Activated CD8-positive, alpha-beta memory T cell treated with anti-CD3 and anti-CD28 coated beads for 24 hours (primary cell): ENCODE data around the gene PHC1.

Experiments used
- DNase-seq: peaks from one replicate; pipeline ENCODE4 v3.0.0-alpha.2; 2020

The PHC1 gene

DNA sequence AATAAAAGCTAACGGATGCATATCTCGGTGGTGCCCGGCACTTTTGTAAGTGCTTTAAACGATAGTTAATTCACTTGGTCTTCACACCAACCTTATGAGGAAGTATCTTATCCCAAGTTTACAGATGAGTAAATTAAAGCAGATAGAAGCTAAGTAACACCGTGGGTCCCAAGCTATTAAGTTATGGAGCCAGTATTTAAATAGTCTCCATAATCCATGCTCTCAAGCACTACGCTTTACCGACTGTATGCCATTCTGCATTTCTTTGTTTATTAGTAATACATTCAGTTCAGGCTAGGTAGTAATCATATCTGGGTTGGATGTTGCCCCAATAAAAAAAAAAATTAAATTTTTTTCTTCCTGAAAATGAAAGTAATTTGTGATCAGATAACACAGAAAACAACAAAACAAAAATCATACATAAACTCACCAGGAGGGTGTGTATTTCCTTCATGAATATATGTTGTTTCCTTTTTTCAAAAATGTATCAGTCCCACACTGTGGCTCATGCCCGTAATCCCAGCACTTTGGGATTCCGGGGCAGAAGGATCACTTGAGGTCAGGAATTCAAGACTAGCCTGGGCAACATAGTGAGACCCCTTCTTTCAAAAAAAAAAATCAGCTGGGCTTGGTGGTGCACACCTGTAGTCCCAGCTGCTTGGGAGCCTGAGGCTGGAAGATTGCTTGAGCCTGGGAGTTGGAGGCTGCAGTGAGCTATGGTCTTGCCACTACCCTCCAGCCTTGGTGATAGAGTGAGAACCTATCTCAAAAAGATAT, 36.6 kb downstream of the PHC1 start:
- DNase-seq = no peak

DNA sequence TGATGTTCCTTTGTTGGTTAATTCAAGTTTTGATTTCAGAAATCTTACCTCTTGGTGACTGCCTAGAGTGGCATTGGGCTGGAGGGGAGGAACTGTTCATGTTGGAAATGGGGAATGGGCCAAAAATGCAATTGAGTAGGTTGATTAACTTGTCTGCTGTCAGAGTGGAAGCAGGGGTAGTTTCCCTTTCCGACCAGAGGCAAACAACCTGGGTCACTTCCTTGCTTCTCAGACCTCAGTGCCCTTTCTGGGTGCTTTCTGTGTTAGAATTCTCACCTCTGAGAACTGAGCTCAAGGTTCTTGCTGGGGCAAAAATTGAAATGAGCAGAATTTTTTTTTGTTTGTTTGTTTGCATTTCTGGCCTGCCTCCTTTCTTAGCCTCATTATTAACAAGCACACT, 37.4 kb downstream of the PHC1 start:
- DNase-seq = no peak

DNA sequence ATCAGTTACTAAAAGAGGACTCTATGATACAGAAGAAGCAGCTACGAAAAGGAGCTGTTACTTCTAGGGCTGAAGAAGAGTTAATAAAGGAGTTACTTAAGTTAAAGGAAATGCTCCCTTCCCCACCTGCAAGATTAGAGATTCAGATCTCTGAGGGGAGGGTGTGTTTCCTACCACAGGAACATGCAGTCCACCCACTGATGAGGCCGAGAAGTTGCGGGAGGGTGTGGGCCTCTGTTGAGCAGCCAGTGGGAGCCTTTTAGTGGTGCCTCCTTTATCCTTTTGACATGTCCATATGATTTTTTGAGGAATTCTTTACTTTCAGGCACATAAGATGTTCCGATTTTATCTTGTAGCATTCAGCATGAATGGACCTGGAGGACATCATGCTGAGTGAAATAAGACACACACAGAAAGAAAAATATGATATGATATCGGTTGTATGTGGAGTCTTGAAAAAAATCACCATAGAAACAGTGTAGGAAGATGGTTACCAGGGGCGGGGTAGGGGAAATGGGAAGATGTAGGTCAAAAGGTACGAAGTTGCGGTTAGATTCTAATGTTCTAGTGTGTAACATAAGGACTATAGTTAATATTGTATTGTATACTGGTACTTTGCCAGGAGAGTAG, 39.6 kb downstream of the PHC1 start:
- peak; percentile 70 for DNase-seq

DNA sequence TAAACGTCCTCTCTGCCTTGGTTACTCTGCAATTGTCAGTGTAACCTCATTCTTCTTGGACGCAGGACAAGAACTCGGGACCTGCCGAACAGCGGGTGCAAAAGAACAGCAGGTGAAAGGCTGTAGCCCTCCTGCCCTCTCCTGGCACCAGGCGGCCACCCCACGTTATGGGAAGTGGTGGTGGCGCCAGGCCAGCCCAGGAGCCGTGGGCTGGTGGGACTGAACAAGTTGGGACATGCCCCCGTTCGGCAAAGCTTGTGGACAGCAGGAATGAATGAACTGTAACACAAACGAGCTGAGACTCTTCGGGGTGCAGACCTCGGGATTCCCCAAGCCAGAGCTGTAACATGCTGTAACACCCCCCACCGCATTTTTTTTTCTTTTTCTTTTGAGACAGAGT, 41.8 kb downstream of the PHC1 start:
- no peak for DNase-seq

DNA sequence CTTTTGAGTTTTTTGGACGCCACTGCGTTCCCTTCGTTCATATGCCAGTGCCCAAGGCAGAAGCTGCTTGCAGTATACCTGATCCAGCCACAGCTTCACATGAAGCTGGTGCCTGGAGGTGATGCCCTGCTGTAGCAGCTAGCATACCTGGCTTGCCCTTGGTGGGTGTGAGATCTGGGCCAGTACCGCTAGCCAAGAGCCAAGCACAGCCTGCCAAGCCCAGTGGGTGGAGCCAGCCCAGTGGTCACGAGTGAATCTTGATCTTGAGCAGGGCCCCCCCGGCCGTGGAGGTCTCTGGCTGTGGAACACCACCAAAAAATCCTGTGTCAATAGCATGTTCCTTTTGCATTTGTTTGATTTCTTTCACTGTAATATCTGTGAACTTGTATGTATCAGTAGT, 42.5 kb downstream of the PHC1 start:
- no peak for DNase-seq

DNA sequence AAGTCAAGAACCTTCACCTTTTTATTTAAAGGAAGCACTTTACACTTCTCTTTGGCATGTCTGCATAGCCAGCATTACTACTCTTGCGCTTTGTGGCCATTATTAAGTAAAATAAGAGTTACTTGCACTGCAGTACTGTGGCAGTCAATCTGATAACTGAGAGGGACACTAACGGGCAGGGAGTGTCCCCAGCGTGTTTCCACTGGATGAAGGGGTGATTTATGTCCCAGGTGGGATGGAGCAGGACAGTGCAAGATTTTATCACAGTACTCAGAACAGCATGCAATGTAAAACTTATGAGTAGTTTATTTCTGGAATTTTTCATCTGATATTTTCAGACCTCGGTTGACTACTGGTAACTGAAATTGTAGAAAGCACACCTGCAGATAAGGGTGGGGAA, 43.3 kb downstream of the PHC1 start:
- no peak for DNase-seq

DNA sequence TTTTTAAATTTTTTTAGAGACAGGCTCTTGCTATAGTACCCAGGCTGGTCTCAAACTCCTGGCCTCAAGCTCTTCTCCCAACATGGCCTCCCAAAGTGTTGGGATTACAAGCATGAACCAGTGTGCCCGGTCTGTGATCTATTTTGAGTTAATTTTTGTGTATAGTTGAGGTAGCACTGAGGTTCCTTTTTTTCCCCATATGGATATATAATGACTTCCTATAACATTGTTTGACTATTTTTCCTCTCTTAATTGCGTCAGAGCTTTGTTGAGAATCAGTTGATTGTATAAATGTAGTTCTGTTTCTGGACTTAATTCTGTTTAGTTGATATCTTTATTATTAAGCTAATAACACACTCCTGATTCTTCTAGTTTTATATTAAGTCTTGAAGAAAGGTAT, 43.8 kb downstream of the PHC1 start:
- no peak for DNase-seq

DNA sequence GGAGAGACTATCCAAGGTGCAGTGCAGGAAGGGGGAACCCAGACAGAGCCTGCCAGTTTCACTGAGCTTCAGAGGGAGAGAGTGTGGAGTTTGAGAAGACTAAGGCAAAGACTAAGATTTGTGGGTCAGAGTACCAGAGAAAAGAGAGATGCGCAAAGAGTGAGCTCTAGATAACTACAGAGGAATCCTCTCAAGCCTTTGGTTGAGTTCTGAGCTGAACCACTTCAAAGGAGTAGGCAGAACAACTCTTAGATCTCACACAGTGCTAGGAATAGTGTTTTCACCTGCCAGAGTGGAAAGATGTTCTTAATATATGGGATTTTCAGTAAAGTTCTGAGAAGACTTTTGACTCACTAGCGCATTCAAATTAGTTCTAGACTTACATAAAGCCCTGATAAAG, 45.9 kb downstream of the PHC1 start:
- no peak for DNase-seq

DNA sequence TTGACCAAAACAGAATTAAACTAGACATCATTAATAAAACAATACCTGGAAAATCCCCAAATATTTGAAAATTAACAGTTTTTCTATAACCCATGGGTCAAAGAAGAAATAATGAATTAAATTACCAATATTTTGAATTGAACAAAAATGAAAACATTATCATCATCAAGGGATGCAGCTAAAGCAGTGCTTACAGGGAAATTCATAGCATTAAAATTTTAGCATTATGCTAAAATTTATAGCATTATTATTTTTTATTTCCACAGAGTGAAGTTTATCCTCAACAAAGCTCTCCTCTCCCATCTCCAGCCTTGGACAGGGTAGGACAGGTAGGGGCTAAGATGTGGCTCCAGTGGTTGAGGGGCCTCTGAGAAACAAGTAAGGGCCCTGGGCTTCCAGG, 54.5 kb downstream of the PHC1 start:
- DNase-seq = no peak

DNA sequence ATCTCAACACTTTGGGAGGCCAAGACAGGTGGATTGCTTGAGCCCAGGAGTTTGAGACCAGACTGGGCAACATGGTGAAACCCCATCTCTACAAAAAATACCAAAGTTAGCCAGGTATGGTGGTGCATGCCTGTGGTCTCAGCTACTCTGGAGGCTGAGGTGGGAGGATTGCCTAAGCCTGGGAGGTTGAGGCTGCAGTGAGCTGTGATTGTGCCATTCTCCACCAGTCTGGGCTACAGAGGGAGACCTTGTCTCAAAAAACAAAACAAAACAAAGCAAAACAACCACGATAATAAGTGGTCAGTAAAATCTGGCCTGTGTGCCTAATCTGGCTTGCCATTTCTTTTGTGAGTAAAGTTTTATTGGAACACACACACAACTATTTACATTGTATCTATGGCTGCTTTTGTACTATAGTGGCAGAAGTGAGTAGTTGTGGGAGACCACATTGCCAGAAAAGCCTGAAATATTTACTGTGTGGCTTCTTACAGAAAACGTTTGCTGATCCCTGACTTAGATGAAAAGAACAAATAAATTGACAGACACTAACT, 55.6 kb downstream of the PHC1 start:
- no peak for DNase-seq

DNA sequence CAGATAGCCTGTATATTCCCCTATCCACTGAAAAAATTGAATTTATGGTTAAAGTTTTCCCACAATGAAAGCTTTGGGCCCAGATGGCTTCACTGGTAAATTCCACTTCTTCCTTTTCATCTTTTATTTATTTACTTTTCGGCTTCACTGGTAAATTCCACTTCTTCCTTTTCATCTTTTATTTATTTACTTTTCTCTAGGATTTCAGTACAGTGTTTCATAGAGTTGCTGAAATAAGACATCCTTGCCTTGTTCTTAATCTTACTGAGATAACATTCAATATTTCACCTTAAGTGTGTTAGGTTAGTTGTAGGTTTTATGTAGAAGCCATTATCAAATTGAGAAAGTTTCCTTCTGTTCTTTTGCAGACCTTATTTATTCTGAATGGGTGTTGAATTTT, 56.1 kb downstream of the PHC1 start:
- DNase-seq = no peak

DNA sequence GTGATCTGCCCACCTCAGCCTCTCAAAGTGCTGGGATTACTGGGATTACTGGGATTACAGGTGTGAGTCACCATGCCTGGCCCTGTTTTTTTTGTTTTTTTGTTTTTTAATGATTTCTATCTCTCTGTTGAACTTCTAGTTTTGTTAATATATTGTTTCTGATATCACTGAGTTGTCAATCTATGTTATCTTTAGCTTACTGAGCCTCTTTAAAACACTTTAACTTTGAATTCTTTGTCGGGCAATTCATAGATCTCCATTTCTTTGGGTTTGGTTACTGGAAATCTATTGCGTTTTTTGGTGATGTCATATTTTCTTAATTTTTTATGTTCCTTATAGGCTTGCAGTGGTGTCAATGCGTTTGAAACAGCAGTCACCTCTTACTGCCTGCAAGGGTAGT, 65.8 kb downstream of the PHC1 start:
- DNase-seq = no peak

DNA sequence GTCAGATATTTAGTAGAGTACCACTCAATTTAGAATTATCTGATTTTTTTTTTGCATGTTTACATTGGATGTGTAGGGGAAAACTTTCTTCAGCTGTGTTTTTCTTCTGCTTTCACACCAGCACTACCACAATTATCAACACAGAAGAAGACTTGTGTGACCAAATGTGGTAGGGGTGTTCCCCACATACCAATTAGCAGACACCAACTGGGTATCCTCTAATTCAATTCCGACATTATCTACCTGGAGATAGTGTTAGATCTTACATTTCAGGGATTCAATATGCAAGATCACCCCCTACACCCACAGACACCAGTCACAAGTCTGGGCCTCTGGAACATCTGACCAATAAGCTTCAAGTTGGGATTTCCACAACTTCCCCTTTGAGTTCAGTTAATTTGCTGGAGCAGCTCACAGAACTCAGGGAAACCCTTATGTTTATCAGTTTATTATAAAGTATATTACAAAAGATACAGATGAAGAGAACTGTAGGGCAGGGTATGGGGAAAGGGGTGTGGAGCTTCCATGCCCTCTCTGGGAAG, 71.0 kb downstream of the PHC1 start:
- no peak for DNase-seq

DNA sequence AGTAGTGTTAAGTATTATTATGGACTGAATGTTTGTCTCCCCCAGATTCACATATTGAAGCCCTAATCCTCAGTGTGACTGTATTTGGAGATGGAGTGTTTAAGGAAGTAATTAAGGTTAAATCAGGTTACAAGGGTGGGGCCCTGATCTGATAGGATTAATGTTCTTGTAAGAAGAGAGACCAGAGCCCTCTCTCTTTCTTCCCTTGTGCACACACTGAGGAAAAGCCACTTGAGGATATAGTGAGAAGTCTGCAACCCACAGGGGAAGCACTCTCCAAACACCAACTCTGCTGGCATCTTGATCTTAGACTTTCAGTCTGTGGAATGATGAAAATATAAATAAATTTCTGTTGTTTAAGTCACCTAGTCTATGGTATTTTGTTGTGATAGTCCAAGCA, 72.9 kb downstream of the PHC1 start:
- no peak for DNase-seq

DNA sequence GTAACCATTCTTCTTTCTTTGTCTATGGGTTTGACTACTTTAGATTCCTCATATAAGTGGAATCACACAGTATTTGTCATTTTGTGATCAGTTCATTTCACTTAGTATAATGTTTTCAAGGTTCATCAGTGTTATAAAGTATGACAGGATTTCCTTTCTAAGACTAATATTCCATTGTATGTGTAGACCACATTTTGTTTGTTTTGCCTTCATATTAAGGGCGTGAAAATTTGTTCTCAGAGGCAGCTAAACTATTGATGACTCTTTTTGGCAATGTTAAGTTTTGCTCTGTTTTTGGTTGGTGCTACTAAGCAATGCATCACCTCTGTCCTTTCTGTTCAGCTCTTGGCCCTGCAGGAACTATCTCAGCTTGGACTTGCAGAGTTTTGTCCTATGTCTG, 73.4 kb downstream of the PHC1 start:
- DNase-seq = no peak

DNA sequence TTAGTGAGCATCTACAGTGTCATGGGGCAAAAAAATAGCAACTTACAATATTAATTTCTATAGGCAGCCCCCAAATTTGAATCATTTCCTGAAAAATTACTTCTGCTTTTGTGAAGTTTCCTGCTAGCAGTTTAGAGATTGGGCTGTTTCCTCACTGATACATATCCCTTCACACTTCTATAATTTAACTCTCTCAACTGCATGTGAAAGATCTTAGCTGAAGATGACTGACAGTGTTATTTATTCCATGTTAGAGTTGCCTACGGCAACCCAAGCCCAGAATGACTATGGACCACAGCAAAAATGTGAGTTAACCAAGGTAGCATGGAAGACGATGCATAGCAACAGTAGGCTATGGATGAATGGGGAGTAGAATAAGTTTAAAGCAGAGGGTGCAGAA, 75.1 kb downstream of the PHC1 start, which contains the start of gene KLRG1:
TSS of gene KLRG1 (plus strand) at position 134 of the 400 bp plus-strand sequence. CDS start at position 224, 90 bp downstream.
- DNase-seq = no peak
